Liver (tissue), 9 donors: Measurements from ENCODE around the gene TMEM178B. TPM values are rescaled to one million over a fixed set of nuclear protein-coding genes. Genes with fewer than 3 reads are reported as not detected.
"Not testable (repeated sequence)": the region's sequence is repeated elsewhere in the genome, so short reads cannot be mapped to it uniquely, and the experiment has no call there.

Experiments used
- DNase-seq: peaks from one replicate; pipeline ENCODE4 v3.0.0-alpha.2; 2017; ENCODE audit warnings: low spot score
- H3K27ac ChIP-seq, 2 donors: one replicate each; pipeline ENCODE4 v1.7.0; 2013; ENCODE audit warnings: inconsistent platforms in 2 of 2, low read length in 2 of 2, control low read depth in 1 of 2, low read depth in 1 of 2, mild to moderate bottlenecking in 1 of 2
- H3K27me3 ChIP-seq, 4 donors: one replicate each; pipeline versions ENCODE4 v1.6.1 to v1.7.0; 2013; ENCODE audit warnings: low read length in 3 of 4, inconsistent platforms in 1 of 4, mild to moderate bottlenecking in 1 of 4, moderate library complexity in 1 of 4; ENCODE audit not compliant: control insufficient read depth in 4 of 4, insufficient read depth in 4 of 4
- H3K36me3 ChIP-seq, 4 donors: one replicate each; pipeline versions ENCODE4 v1.6.1 to v1.7.0; 2013; ENCODE audit warnings: low read length in 3 of 4, mild to moderate bottlenecking in 3 of 4, low read depth in 1 of 4, moderate library complexity in 1 of 4; ENCODE audit not compliant: control insufficient read depth in 4 of 4, insufficient read depth in 3 of 4
- H3K4me1 ChIP-seq, 4 donors: one replicate each; pipeline versions ENCODE4 v1.6.1 to v1.7.0; 2013; ENCODE audit warnings: low read length in 3 of 4, mild to moderate bottlenecking in 3 of 4, moderate library complexity in 1 of 4; ENCODE audit not compliant: control insufficient read depth in 4 of 4, insufficient read depth in 4 of 4
- H3K4me3 ChIP-seq, 3 donors: one replicate each; pipeline versions ENCODE4 v1.6.1 to v1.7.0; 2013; ENCODE audit warnings: low read length in 3 of 3, control low read depth in 1 of 3, low read depth in 1 of 3, mild to moderate bottlenecking in 1 of 3
- H3K9ac ChIP-seq, 2 donors: one replicate each; pipeline ENCODE4 v1.7.0; 2013; ENCODE audit warnings: low read length in 2 of 2, mild to moderate bottlenecking in 2 of 2, moderate library complexity in 2 of 2, control low read depth in 1 of 2, low read depth in 1 of 2
- H3K9me3 ChIP-seq, 4 donors: one replicate each; pipeline versions ENCODE4 v1.6.1 to v1.7.0; 2013; ENCODE audit warnings: low read length in 3 of 4; ENCODE audit not compliant: control insufficient read depth in 4 of 4
- EGR1 ChIP-seq, 2 donors: IDR thresholded peaks; 2 replicates each; pipeline ENCODE4 v1.6.1; 2016 to 2018; ENCODE audit warnings: antibody characterized with exemption in 2 of 2, low read depth in 2 of 2
- GABPA ChIP-seq, 2 donors: IDR thresholded peaks in 1 of 2; conservative IDR thresholded peaks in 1 of 2; 2 replicates each; pipeline ENCODE4 v1.6.1; 2016; ENCODE audit warnings: antibody characterized with exemption in 2 of 2, mild to moderate bottlenecking in 1 of 2, moderate library complexity in 1 of 2
- HNF4A ChIP-seq, 2 donors: conservative IDR thresholded peaks; 2 replicates each; pipeline ENCODE4 v1.6.1; 2016; ENCODE audit warnings: antibody characterized with exemption in 2 of 2, mild to moderate bottlenecking in 2 of 2
- RAD21 ChIP-seq, 2 donors: IDR thresholded peaks; 2 replicates each; pipeline ENCODE4 v1.6.1; 2016; ENCODE audit warnings: antibody characterized with exemption in 2 of 2, mild to moderate bottlenecking in 2 of 2
- RXRA ChIP-seq, 2 donors: IDR thresholded peaks; 2 replicates each; pipeline ENCODE4 v1.6.1; 2017 to 2018; ENCODE audit warnings: antibody characterized with exemption in 2 of 2, mild to moderate bottlenecking in 1 of 2
- TAF1 ChIP-seq: conservative IDR thresholded peaks from 2 replicates; pipeline ENCODE4 v1.6.1; 2016; ENCODE audit warnings: antibody characterized with exemption, mild to moderate bottlenecking
- YY1 ChIP-seq: IDR thresholded peaks from 2 replicates; pipeline ENCODE4 v1.6.1; 2016; ENCODE audit warnings: antibody characterized with exemption, mild to moderate bottlenecking
- WGBS: extraction: QIAGEN DNeasy Blood & Tissue Kit; methylation state at CpG from one replicate; pipeline ENCODE4 v1.1.7; 2013; 5-methylcytosine and 5-hydroxymethylcytosine counted together
- polyA plus RNA-seq, 2 donors: library from polyadenylated mRNA; stranded (reverse) in 1 of 2; unstranded in 1 of 2; fragments of 200-250 nt in 1 of 2; fragments of >200 nt in 1 of 2; fragmentation: Nextera tagmentation in 1 of 2; extraction: Ambion mirVana in 1 of 2; gene quantifications; one replicate each; pipeline versions ENCODE4 v1.2.1 to v1.2.3, GENCODE V29; 2013 to 2015
- total RNA-seq, 2 donors: library from RNA; depleted of rRNA; stranded (reverse); fragments of >200 nt; gene quantifications; one replicate each; pipeline ENCODE4 v1.2.3, GENCODE V29; 2014
- TF ChIP-seq, protein P1 (sequence below): IDR thresholded peaks from 2 replicates; pipeline ENCODE4 v1.6.1; 2016; ENCODE audit warnings: antibody characterized with exemption
- TF ChIP-seq, protein P2 (sequence below): fragments of 150-350 bp; IDR thresholded peaks from 2 replicates; pipeline ENCODE4 v1.5.1; 2017; ENCODE audit warnings: improper control_type of control experiment, low read depth, low read length; ENCODE audit not compliant: missing input control
- TF ChIP-seq, protein P3 (sequence below): IDR thresholded peaks from 2 replicates; pipeline ENCODE4 v1.6.1; 2016; ENCODE audit warnings: antibody characterized with exemption
- TF ChIP-seq, protein P4 (sequence below): IDR thresholded peaks from 2 replicates; pipeline ENCODE4 v1.6.1; 2016; ENCODE audit warnings: antibody characterized with exemption, mild to moderate bottlenecking
- donor health status: healthy.
- donor health status: healthy.
- donor health status: healthy.
- donor health status: healthy.
- donor health status: healthy.

The TMEM178B gene
- total and polyA plus RNA-seq, 4 donors, result under 0.01 to 0.02 (median under 0.01) TPM; not detected in 1

DNA sequence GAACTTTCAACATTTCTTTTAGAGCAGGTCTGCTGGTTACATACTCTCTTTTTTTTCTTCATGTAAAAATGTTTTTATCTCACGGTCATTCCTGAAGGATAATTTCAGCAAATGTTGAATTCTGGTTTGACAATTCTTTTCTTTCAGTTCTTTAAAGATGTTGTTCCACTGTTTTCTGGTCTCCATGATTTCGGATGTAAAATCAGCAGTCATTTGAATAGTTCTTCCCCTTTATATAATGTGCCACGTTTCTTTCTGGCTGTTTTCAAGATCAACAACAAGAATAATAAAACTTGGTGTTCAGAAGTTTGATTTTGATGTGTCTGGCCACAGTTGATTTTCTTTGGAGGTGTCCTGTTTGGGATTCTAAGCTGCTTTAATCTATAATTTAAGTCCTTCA lies 45.1 kb upstream of the TMEM178B start:
- WGBS, result 65% methylated on average over 3 of the region's 3 CpGs
- no peaks in the 10 kb centered on the region for H3K27me3 ChIP-seq

DNA sequence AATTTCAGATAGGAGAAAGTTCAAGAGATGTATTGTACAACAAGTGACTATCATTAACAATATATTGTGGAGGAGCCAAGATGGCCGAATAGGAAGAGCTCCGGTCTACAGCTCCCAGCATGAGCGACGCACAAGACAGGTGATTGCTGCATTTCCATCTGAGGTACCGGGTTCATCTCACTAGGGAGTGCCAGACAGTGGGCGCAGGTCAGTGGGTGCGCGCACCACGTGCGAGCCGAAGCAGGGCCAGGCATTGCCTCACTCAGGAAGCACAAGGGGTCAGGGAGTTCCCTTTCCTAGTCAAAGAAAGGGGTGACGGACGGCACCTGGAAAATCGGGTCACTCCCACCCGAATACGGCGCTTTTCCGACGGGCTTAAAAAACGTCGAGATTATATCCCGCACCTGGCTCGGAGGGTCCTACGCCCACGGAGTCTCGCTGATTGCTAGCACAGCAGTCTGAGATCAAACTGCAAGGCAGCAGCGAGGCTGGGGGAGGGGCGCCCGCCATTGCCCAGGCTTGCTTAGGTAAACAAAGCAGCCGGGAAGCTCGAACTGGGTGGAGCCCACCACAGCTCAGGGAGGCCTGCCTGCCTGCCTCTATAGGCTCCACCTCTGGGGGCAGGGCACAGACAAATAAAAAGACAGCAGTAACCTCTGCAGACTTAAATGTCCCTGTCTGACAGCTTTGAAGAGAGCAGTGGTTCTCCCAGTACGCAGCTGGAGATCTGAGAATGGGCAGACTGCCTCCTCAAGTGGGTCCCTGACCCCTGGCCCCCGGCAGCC lies 41.1 kb upstream of the TMEM178B start:
- H3K4me1 ChIP-seq, H3K27ac ChIP-seq, H3K9ac ChIP-seq, H3K9me3 ChIP-seq, H3K4me3 ChIP-seq, DNase-seq, H3K36me3 ChIP-seq, H3K27me3 ChIP-seq: not testable (repeated sequence)
- WGBS, result 78% methylated on average over 30 of the region's 33 CpGs

More for the DNA sequence above, 45.1 kb upstream of the TMEM178B start:
- H3K27ac ChIP-seq, result no peak overlapping the region
- no peak for DNase-seq
- no peak overlapping the region for H3K9ac ChIP-seq
- no peak overlapping the region for H3K4me3 ChIP-seq
- TF ChIP-seq, protein P1, sequence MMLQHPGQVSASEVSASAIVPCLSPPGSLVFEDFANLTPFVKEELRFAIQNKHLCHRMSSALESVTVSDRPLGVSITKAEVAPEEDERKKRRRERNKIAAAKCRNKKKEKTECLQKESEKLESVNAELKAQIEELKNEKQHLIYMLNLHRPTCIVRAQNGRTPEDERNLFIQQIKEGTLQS, result no peak
- TF ChIP-seq TAF1 (no peak), RAD21 (IDR thresholded peaks at IDR 0.05) (no peak), RXRA (IDR thresholded peaks at IDR 0.05) (no peak), EGR1 (IDR thresholded peaks at IDR 0.05; ENCODE audit: low read depth in 2 of 2) (no peak)
- TF ChIP-seq, protein P2, sequence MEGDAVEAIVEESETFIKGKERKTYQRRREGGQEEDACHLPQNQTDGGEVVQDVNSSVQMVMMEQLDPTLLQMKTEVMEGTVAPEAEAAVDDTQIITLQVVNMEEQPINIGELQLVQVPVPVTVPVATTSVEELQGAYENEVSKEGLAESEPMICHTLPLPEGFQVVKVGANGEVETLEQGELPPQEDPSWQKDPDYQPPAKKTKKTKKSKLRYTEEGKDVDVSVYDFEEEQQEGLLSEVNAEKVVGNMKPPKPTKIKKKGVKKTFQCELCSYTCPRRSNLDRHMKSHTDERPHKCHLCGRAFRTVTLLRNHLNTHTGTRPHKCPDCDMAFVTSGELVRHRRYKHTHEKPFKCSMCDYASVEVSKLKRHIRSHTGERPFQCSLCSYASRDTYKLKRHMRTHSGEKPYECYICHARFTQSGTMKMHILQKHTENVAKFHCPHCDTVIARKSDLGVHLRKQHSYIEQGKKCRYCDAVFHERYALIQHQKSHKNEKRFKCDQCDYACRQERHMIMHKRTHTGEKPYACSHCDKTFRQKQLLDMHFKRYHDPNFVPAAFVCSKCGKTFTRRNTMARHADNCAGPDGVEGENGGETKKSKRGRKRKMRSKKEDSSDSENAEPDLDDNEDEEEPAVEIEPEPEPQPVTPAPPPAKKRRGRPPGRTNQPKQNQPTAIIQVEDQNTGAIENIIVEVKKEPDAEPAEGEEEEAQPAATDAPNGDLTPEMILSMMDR, result no peak
- H3K36me3 ChIP-seq, result no peaks in the 10 kb centered on the region
- H3K9me3 ChIP-seq, result peaks cover 0 to 11% (median under 1%) of the 10 kb centered on the region in 4 donors
- H3K4me1 ChIP-seq, result no peaks in the 10 kb centered on the region

DNA sequence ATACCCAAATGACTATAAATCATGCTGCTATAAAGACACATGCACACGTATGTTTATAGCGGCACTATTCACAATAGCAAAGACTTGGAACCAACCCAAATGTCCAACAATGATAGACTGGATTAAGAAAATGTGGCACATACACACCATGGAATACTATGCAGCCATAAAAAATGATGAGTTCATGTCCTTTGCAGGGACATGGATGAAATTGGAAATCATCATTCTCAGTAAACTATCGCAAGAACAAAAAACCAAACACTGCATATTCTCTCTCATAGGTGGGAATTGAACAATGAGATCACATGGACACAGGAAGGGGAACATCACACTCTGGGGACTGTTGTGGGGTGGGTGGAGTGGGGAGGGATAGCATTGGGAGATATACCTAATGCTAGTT lies 35.8 kb upstream of the TMEM178B start:
- not testable (repeated sequence) for DNase-seq, H3K4me1 ChIP-seq, H3K9me3 ChIP-seq, H3K27me3 ChIP-seq, H3K27ac ChIP-seq, H3K4me3 ChIP-seq, H3K36me3 ChIP-seq, H3K9ac ChIP-seq
- WGBS, result 91% methylated on average over 3 of the region's 3 CpGs

DNA sequence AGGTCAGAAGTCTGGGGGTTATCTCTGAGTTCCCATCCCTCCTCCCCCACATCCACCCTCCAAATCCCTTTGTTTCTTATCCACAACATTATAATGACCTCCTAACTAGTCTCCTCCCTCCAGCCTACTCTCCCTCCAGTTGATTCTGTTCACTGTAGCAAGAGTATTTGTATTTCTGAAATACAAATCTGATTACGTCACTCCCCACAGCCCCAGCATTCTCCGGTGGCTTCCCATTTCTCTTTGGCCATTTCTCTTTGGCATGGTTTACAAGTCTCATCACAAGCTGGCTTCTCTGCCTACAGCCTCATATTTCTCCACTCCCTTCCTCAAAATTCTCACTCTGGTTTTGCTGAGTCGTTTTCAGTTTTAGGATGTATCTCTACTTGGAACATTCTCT lies 34.5 kb upstream of the TMEM178B start:
- Histone ChIP-seq H3K9ac (no peak overlapping the region), H3K9me3 (no peaks in the 10 kb centered on the region), H3K36me3 (no peaks in the 10 kb centered on the region), H3K4me3 (no peak overlapping the region), H3K27ac (no peak overlapping the region), H3K27me3 (no peaks in the 10 kb centered on the region), H3K4me1 (peaks cover 0 to 8% (median 3%) of the 10 kb centered on the region in 4 donors)
- DNase-seq, result no peak
- no peak for TF ChIP-seq TAF1
- TF ChIP-seq, protein P3, sequence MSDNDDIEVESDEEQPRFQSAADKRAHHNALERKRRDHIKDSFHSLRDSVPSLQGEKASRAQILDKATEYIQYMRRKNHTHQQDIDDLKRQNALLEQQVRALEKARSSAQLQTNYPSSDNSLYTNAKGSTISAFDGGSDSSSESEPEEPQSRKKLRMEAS, result no peak
- no peak for TF ChIP-seq YY1
- TF ChIP-seq GABPA (IDR thresholded peaks at IDR 0.05 in 1 of 2, conservative IDR thresholded peaks at IDR 0.05 in 1 of 2), result no peak
- no peak for TF ChIP-seq HNF4A (conservative IDR thresholded peaks at IDR 0.05)
- TF ChIP-seq, protein P4, sequence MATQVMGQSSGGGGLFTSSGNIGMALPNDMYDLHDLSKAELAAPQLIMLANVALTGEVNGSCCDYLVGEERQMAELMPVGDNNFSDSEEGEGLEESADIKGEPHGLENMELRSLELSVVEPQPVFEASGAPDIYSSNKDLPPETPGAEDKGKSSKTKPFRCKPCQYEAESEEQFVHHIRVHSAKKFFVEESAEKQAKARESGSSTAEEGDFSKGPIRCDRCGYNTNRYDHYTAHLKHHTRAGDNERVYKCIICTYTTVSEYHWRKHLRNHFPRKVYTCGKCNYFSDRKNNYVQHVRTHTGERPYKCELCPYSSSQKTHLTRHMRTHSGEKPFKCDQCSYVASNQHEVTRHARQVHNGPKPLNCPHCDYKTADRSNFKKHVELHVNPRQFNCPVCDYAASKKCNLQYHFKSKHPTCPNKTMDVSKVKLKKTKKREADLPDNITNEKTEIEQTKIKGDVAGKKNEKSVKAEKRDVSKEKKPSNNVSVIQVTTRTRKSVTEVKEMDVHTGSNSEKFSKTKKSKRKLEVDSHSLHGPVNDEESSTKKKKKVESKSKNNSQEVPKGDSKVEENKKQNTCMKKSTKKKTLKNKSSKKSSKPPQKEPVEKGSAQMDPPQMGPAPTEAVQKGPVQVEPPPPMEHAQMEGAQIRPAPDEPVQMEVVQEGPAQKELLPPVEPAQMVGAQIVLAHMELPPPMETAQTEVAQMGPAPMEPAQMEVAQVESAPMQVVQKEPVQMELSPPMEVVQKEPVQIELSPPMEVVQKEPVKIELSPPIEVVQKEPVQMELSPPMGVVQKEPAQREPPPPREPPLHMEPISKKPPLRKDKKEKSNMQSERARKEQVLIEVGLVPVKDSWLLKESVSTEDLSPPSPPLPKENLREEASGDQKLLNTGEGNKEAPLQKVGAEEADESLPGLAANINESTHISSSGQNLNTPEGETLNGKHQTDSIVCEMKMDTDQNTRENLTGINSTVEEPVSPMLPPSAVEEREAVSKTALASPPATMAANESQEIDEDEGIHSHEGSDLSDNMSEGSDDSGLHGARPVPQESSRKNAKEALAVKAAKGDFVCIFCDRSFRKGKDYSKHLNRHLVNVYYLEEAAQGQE, result no peak
- TF ChIP-seq RXRA (IDR thresholded peaks at IDR 0.05), result no peak
- WGBS, result 44% methylated on average over 3 of the region's 3 CpGs
